Activated T-helper 17 cell treated with anti-CD3 and anti-CD28 coated beads, Interleukin-2, amount 50 U/mL, for 72 hours (primary cell): Measurements from ENCODE around the gene RPS15. TPM values are rescaled to one million over a fixed set of nuclear protein-coding genes. Genes with fewer than 3 reads are reported as not detected.

Source experiments
- ATAC-seq: fragments of 150-1000 bp; cut with Tn5 transposase; replicated peaks from 2 replicates; pipeline ENCODE4 v1.10.0; 2021; ENCODE audit warnings: mild to moderate bottlenecking, moderate library complexity
- H3K27ac Mint-ChIP-seq: one replicate; pipeline ENCODE4 v1.8.0; 2022; ENCODE audit warnings: mixed read lengths
- H3K27me3 Mint-ChIP-seq: one replicate; pipeline ENCODE4 v1.8.0; 2022; ENCODE audit warnings: mixed read lengths
- H3K36me3 Mint-ChIP-seq: one replicate; pipeline ENCODE4 v1.8.0; 2022; ENCODE audit warnings: low read depth, mild to moderate bottlenecking, mixed read lengths
- H3K4me1 Mint-ChIP-seq: one replicate; pipeline ENCODE4 v1.8.0; 2022; ENCODE audit warnings: mixed read lengths
- H3K4me3 Mint-ChIP-seq: one replicate; pipeline ENCODE4 v1.8.0; 2022; ENCODE audit warnings: mild to moderate bottlenecking, mixed read lengths
- H3K9me3 Mint-ChIP-seq: one replicate; pipeline ENCODE4 v1.8.0; 2022; ENCODE audit warnings: mixed read lengths
- total RNA-seq, 2 donors: library from RNA; stranded (reverse); gene quantifications; one replicate each; pipeline ENCODE4 v1.2.3, GENCODE V29; 2022

RPS15 gene
- total RNA-seq, 2 donors from 2014 or later = 1,611 to 1,688 TPM

- ATAC-seq = no peak
- Mint-ChIP-seq H3K4me3 (no peak overlapping the region), H3K9me3 (no peaks in the 10 kb centered on the region), H3K27ac (no peak overlapping the region), H3K36me3 (peaks cover 98% of the 10 kb centered on the region), H3K27me3 (no peaks in the 10 kb centered on the region), H3K4me1 (no peaks in the 10 kb centered on the region)
Observed at GRCh38 chr19:1421218-1421957, 16.8 kb upstream of the RPS15 start.

GRCh38 chr19:1421958-1422305 is 16.3 kb upstream of the RPS15 start:
- Mint-ChIP-seq H3K9me3 (no peaks in the 10 kb centered on the region), H3K36me3 (peaks cover 97% of the 10 kb centered on the region), H3K27me3 (no peaks in the 10 kb centered on the region), H3K27ac (no peak overlapping the region), H3K4me3 (no peak overlapping the region), H3K4me1 (no peaks in the 10 kb centered on the region)
- ATAC-seq = no peak

DNA sequence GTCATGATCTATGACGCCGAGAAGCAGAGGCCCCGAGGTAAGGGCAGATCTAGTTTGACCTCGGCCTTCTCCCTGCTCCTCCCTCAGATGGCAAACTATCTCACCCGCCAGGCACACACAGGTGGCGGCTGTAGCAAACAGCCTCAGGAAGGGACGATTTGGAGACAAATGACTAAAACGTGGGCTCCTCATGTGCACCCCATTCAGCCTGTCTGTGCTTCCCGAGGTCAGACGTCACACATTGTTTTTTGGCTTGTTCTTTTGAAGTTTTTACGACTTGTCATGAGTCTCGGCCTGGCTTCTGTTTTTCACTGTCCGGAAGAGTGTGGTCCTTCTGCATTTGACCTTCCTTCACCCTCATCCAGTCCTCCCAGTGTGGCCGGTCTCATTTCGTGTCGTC is 15.8 kb upstream of the RPS15 start:
- Mint-ChIP-seq H3K36me3 (peaks cover 97% of the 10 kb centered on the region), H3K27ac (no peak overlapping the region), H3K27me3 (no peaks in the 10 kb centered on the region)

GRCh38 chr19:1422943-1423342 is 15.3 kb upstream of the RPS15 start:
- Mint-ChIP-seq H3K27ac (peak overlapping the region; percentile 55), H3K27me3 (no peaks in the 10 kb centered on the region), H3K4me1 (no peaks in the 10 kb centered on the region), H3K4me3 (no peak overlapping the region), H3K36me3 (peaks cover 97% of the 10 kb centered on the region), H3K9me3 (no peaks in the 10 kb centered on the region)
- ATAC-seq = no peak

More for the DNA sequence above, 15.8 kb upstream of the RPS15 start:
- Mint-ChIP-seq H3K4me1 (no peaks in the 10 kb centered on the region), H3K9me3 (no peaks in the 10 kb centered on the region), H3K4me3 (no peak overlapping the region)
- no peak for ATAC-seq

DNA sequence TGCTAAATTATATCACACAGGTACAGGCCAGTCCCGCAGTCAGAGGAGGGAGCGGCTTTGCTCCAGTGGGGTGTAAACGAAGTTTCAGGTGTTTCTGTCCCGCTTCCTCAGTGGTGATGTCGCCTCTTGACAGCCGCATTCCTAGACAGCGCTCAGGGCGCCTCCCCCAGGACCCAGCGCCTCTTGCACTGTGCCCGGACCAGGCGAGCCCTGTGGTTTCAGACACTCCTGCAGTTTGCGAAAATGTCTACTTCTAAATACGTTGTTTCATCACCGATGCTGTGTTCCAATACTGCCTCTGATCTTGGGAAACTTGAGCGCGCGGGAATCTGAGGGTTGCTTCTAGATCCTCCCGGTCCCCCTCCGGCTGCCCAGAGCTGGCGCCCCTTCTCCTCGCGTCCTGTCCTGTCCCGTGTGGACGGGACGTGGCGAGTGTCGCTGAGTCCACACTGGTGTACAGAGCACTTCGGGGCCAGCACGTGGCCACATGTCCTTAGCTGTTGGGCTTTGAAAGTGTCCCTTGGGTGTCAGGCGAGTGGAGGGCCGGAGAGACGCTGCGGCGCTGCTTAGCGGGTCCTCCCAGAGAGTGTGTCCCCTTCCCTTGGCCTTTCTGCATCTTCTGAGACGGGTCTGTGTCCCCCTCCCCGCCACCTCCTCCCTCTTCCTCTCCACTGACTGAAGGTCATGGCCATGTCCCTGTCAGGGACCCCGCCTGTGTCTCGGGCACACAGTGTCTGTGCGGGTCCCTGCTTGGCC is 14.6 kb upstream of the RPS15 start:
- peaks cover 97% of the 10 kb centered on the region for H3K36me3 Mint-ChIP-seq
- no peak overlapping the region for H3K4me3 Mint-ChIP-seq
- no peaks in the 10 kb centered on the region for H3K4me1 Mint-ChIP-seq
- H3K27ac Mint-ChIP-seq = peak overlapping the region; percentile 55
- no peaks in the 10 kb centered on the region for H3K27me3 Mint-ChIP-seq
- no peak for ATAC-seq
- no peaks in the 10 kb centered on the region for H3K9me3 Mint-ChIP-seq

DNA sequence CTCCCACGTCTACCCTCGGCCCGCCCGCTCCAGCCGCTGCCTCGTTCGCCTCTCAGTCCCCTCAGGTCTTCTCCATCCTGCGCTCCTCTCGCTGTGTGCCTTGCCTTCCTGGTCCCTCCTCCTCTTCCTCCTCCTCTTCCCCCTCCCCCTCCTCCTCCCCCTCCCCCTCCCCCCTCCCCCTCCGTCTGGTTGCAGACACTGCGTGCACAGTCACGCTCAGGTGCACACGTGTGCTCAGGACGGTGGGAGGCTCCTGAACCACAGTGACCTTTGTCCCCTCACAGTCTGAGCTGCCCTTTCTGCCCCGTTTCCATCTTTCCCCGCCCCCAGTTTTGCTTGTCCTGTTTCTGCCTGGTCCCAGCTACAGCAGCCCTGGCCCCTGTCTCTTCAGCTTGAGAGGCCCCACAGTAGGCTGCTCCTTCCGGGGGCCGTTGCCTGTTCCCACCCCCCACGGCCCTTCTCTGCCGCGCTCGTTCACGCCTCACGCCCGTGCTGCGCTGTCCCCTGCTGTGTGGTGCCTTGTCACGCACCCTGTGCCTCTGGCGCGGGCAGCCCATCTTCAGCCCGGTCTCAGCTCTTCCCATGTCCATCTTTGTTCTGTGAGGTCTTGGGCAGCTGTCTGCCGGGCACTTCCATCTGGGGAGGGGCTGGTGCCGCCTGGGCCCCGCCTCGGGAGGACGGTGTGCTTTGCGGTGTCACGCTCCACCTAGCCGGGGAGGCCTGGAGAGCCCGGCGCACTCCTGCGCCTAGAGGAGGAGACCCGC is 13.8 kb upstream of the RPS15 start:
- Mint-ChIP-seq H3K27ac (no peak overlapping the region), H3K9me3 (no peaks in the 10 kb centered on the region), H3K4me1 (no peaks in the 10 kb centered on the region), H3K4me3 (no peak overlapping the region), H3K36me3 (peaks cover 92% of the 10 kb centered on the region), H3K27me3 (no peaks in the 10 kb centered on the region)
- no peak for ATAC-seq

DNA sequence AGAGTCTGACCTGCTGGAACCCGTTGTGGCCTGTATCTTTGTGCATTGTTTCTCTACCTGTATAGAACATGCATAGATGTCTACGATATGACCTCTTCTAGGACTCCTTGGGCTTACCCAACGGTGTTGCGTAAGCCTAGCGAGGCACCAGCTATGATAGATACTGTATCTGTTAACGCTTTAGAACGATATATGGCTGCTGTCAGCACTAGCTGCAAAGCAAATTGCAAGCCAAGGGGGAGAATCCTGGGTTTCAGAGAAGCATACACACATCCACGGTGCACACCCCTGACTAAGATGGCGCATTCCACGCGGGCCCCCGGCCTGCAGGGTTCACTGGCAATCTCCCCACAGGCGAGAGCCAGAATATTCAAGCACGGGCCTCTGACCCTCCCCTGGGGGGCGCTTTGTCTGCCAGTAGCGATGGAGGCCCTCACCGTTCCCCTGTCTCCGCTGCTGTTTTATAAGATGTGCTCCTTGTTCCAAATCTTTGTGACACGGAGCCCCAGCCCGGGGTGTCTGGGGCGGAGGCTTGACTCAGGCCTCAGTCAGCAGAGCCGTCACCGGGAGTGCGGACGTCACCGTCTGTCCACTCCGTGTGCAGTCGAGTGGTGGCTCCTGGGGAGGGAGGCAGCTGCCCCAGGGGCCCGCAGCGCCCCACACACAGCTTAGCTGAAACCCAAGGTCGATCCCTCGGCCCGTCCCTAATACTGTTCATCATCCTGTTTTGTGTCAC is 12.9 kb upstream of the RPS15 start:
- no peak for ATAC-seq
- no peaks in the 10 kb centered on the region for H3K9me3 Mint-ChIP-seq
- H3K4me1 Mint-ChIP-seq = no peaks in the 10 kb centered on the region
- H3K36me3 Mint-ChIP-seq = peaks cover 93% of the 10 kb centered on the region
- no peak overlapping the region for H3K4me3 Mint-ChIP-seq
- no peak overlapping the region for H3K27ac Mint-ChIP-seq
- H3K27me3 Mint-ChIP-seq = no peaks in the 10 kb centered on the region

DNA sequence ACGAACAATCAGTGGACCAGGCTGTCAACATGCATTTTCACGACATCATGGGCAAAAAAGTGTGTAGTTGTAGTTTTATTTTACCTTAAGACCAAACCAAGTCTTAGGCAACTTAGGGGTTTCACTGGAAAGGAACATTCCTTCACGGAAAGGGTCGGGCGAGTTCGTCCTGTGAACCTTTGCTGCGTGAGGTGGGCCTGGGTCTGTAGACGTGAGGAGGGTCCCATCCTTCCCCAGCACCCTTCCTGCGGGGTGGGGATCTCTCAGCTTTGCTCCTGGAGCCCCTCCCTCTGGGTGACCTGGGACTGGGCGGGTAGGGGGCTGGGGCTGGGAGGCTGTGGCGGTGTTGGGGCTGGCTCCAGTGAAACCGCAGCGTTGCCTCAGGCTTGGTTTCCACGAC is 12.3 kb upstream of the RPS15 start:
- Mint-ChIP-seq H3K4me1 (no peaks in the 10 kb centered on the region), H3K36me3 (peaks cover 93% of the 10 kb centered on the region), H3K27ac (no peak overlapping the region), H3K27me3 (no peaks in the 10 kb centered on the region), H3K9me3 (no peaks in the 10 kb centered on the region), H3K4me3 (no peak overlapping the region)
- no peak for ATAC-seq

DNA sequence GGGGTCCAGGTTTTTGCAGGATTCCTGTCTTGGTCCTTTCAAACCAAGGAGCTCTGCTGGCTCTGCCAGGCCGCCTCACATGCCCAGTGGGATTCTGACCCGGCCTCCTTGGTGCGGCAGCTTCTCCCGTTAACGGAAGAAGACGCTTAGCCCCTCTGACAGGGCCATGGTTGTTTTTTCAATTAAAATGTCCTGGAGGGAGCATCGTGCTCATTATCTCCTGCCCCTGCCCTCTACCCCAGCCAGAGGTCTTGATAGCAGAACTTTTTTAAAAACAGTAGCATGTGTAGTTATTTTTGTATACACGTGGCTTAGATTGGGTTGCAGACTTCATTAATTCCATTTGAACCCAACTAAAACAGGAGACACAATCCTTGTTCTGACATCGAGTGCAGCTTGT is 11.5 kb upstream of the RPS15 start:
- H3K27ac Mint-ChIP-seq = no peak overlapping the region
- peaks cover 93% of the 10 kb centered on the region for H3K36me3 Mint-ChIP-seq
- no peaks in the 10 kb centered on the region for H3K4me1 Mint-ChIP-seq
- ATAC-seq = no peak
- no peaks in the 10 kb centered on the region for H3K9me3 Mint-ChIP-seq
- H3K27me3 Mint-ChIP-seq = no peaks in the 10 kb centered on the region
- H3K4me3 Mint-ChIP-seq = no peak overlapping the region

GRCh38 chr19:1427221-1427920 is 10.8 kb upstream of the RPS15 start:
- no peaks in the 10 kb centered on the region for H3K9me3 Mint-ChIP-seq
- H3K4me3 Mint-ChIP-seq = no peak overlapping the region
- H3K36me3 Mint-ChIP-seq = peaks cover 93% of the 10 kb centered on the region
- H3K4me1 Mint-ChIP-seq = no peaks in the 10 kb centered on the region
- H3K27me3 Mint-ChIP-seq = no peaks in the 10 kb centered on the region
- H3K27ac Mint-ChIP-seq = no peak overlapping the region
- no peak for ATAC-seq

- Mint-ChIP-seq H3K27me3 (no peaks in the 10 kb centered on the region), H3K4me3 (no peak overlapping the region), H3K4me1 (no peaks in the 10 kb centered on the region), H3K27ac (no peak overlapping the region), H3K9me3 (no peaks in the 10 kb centered on the region), H3K36me3 (peaks cover 88% of the 10 kb centered on the region)
- ATAC-seq = no peak
Observed at GRCh38 chr19:1428738-1429391, 9.3 kb upstream of the RPS15 start.

DNA sequence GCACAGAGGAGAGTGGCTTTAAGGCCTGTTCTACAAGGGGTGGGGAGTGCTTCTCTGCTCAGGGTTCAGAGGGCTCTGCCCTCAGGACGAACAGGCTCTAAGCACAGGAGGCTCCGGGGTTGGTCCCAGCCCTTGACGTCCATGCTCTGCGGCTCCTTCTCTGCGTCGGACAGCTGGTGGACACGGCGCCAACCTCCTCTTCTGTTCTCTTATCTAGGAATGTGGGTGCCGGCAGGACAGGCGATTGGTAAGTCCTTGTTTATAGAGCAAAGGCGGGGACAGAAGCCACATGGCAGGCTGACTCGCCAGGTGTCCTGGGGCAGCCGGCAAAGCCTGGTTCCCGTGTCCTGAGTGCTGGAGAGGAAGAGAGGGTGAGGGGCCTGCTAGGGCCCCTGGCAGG is 8.4 kb upstream of the RPS15 start:
- Mint-ChIP-seq H3K27ac (no peak overlapping the region), H3K4me1 (no peaks in the 10 kb centered on the region), H3K36me3 (peaks cover 79% of the 10 kb centered on the region), H3K9me3 (no peaks in the 10 kb centered on the region), H3K27me3 (no peaks in the 10 kb centered on the region), H3K4me3 (no peak overlapping the region)
- no peak for ATAC-seq

DNA sequence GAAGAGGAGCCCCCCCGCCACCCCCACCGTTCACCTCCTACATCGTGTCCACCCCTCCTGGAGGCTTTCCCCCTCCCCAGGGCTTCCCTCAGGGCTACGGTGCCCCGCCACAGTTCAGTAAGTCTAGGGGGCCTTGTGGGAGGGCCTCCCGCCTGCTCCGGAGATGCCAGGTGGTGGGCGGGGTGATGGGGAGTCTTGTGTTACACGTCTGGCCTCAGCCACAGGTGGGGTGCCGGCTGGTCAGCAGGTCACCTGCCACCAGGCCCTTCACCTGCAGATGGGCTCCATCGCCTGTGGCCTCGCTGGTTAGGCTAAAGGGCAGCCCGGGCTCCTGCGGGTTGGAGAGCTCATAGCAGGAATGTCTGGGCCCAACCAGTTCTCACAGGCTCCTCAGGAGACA is 8.0 kb upstream of the RPS15 start:
- Mint-ChIP-seq H3K27ac (no peak overlapping the region), H3K4me1 (no peaks in the 10 kb centered on the region), H3K36me3 (peaks cover 77% of the 10 kb centered on the region), H3K27me3 (no peaks in the 10 kb centered on the region), H3K9me3 (no peaks in the 10 kb centered on the region), H3K4me3 (no peak overlapping the region)
- no peak for ATAC-seq
